ENCODE data around the gene SH2D3C. TPM values are rescaled to one million over a fixed set of nuclear protein-coding genes. Genes with fewer than 3 reads are reported as not detected.

Gene SH2D3C
- total RNA-seq, 2 experiments from 2014 or later = 10.9 to 11.8 TPM

- Histone ChIP-seq H3K4me3 (ENCODE audit: low read length) (no peak overlapping the region), H3K27me3 (ENCODE audit: control insufficient read depth in 1 of 2, insufficient read depth in 2 of 2, low read length in 2 of 2) (no peaks in the 10 kb centered on the region), H3K36me3 (ENCODE audit: insufficient read depth, low read length) (peaks cover 72% of the 10 kb centered on the region), H3K4me1 (ENCODE audit: insufficient read depth, low read length) (peaks cover 7% of the 10 kb centered on the region), H3K27ac (ENCODE audit: low read depth in 1 of 2, low read length in 2 of 2) (no peak overlapping the region), H3K9me3 (ENCODE audit: control insufficient read depth in 1 of 2, insufficient read depth in 1 of 2, low read length in 2 of 2) (no peaks in the 10 kb centered on the region)
- peaks cover 63% of the 10 kb centered on the region for H3K36me3 Mint-ChIP-seq (ENCODE audit: low read depth)
- POLR2A ChIA-PET = no interaction called here
- CTCF ChIA-PET = interaction anchor here (0.5 kb wide), 1 partner anchor 23 kb away, joined by 3 read pairs; no protein-coding TSS in a partner anchor
- no peak overlapping the region for H3K4me3 Mint-ChIP-seq
- no peaks in the 10 kb centered on the region for H3K9me3 Mint-ChIP-seq
- no peaks in the 10 kb centered on the region for H3K27me3 Mint-ChIP-seq
- no peak overlapping the region for H3K27ac Mint-ChIP-seq
- DNase-seq = no peak
- TF ChIP-seq, protein P1, sequence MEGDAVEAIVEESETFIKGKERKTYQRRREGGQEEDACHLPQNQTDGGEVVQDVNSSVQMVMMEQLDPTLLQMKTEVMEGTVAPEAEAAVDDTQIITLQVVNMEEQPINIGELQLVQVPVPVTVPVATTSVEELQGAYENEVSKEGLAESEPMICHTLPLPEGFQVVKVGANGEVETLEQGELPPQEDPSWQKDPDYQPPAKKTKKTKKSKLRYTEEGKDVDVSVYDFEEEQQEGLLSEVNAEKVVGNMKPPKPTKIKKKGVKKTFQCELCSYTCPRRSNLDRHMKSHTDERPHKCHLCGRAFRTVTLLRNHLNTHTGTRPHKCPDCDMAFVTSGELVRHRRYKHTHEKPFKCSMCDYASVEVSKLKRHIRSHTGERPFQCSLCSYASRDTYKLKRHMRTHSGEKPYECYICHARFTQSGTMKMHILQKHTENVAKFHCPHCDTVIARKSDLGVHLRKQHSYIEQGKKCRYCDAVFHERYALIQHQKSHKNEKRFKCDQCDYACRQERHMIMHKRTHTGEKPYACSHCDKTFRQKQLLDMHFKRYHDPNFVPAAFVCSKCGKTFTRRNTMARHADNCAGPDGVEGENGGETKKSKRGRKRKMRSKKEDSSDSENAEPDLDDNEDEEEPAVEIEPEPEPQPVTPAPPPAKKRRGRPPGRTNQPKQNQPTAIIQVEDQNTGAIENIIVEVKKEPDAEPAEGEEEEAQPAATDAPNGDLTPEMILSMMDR (IDR thresholded peaks at IDR 0.05) = no peak
- intact Hi-C loops (cut with DNase I, micrococcal nuclease) = loop anchor here in 1 of 2 experiments (5.0 kb wide), 1 partner anchor 43 kb away; the partner anchor contains the start of gene ENG
- ATAC-seq (ENCODE audit: poor library complexity) = no peak
- peaks cover 6% of the 10 kb centered on the region for H3K4me1 Mint-ChIP-seq (ENCODE audit: low read depth)
Observed at GRCh38 chr9:127809002-127809539, 30.6 kb upstream of the SH2D3C start.

DNA sequence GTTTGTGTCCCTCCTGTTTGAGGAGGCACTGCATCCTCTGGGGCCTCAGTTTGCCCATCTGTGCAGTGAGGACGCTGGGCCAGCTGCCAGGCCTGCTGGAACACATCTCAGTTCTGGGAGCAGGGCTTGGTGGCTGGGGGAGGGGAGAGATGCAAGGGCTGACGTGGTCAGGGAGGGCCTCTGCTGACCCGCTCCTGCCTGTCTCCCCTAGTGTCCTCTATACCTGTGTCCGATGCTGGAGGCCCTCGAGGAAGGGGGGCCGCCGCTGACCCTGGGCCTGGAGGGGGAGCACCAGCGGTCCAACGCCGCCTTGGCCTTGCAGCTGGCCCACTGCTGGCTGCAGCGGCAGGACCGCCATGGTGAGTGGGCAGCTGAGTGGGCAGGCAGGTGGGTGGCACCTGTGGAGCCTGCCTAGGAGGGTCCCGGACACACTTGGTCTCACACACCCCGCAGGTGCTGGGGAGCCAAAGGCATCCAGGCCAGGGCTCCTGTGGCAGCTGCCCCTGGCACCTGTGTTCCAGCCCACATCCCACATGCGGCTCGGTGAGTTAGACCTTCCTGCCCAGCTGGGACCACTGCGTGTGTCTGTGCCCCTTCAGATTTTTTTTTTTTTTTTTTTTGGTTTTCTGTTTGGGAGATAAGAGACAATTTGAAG is 30.0 kb upstream of the SH2D3C start:
- Mint-ChIP-seq H3K27me3 (no peaks in the 10 kb centered on the region), H3K4me1 (ENCODE audit: low read depth) (peaks cover 12% of the 10 kb centered on the region), H3K36me3 (ENCODE audit: low read depth) (peaks cover 57% of the 10 kb centered on the region), H3K4me3 (no peak overlapping the region), H3K9me3 (no peaks in the 10 kb centered on the region), H3K27ac (no peak overlapping the region)
- H3K4me3 ChIP-seq (ENCODE audit: low read length) = no peak overlapping the region
- H3K27ac ChIP-seq (ENCODE audit: low read depth in 1 of 2, low read length in 2 of 2) = no peak overlapping the region
- CTCF ChIA-PET = interaction anchor here (0.5 kb wide), 1 partner anchor 23 kb away, joined by 3 read pairs; no protein-coding TSS in a partner anchor
- TF ChIP-seq, protein P1 (IDR thresholded peaks at IDR 0.05) = no peak
- ATAC-seq (ENCODE audit: poor library complexity) (no peak), DNase-seq (no peak)
- peaks cover 67% of the 10 kb centered on the region for H3K36me3 ChIP-seq (ENCODE audit: insufficient read depth, low read length)
- no peaks in the 10 kb centered on the region for H3K9me3 ChIP-seq (ENCODE audit: control insufficient read depth in 1 of 2, insufficient read depth in 1 of 2, low read length in 2 of 2)
- intact Hi-C loops (cut with DNase I, micrococcal nuclease) = loop anchor here in 1 of 2 experiments (5.0 kb wide), 1 partner anchor 44 kb away; the partner anchor contains the start of gene ENG
- H3K4me1 ChIP-seq (ENCODE audit: insufficient read depth, low read length) = peaks cover 13% of the 10 kb centered on the region
- POLR2A ChIA-PET = no interaction called here
- H3K27me3 ChIP-seq (ENCODE audit: control insufficient read depth in 1 of 2, insufficient read depth in 2 of 2, low read length in 2 of 2) = no peaks in the 10 kb centered on the region

- CTCF ChIA-PET = no interaction called here
- ATAC-seq (ENCODE audit: poor library complexity) = no peak
- peaks cover 25% of the 10 kb centered on the region for H3K4me1 ChIP-seq (ENCODE audit: insufficient read depth, low read length)
- H3K27ac Mint-ChIP-seq = no peak overlapping the region
- TF ChIP-seq, protein P1 (IDR thresholded peaks at IDR 0.05) = no peak
- peaks cover 52% of the 10 kb centered on the region for H3K36me3 ChIP-seq (ENCODE audit: insufficient read depth, low read length)
- H3K27me3 ChIP-seq (ENCODE audit: control insufficient read depth in 1 of 2, insufficient read depth in 2 of 2, low read length in 2 of 2) = no peaks in the 10 kb centered on the region
- H3K4me3 Mint-ChIP-seq = no peak overlapping the region
- peaks cover 45% of the 10 kb centered on the region for H3K36me3 Mint-ChIP-seq (ENCODE audit: low read depth)
- H3K27ac ChIP-seq (ENCODE audit: low read depth in 1 of 2, low read length in 2 of 2) = no peak overlapping the region
- DNase-seq = no peak
- POLR2A ChIA-PET = no interaction called here
- no peaks in the 10 kb centered on the region for H3K9me3 ChIP-seq (ENCODE audit: control insufficient read depth in 1 of 2, insufficient read depth in 1 of 2, low read length in 2 of 2)
- intact Hi-C loops (cut with DNase I, micrococcal nuclease) = loop anchor here in 1 of 2 experiments (5.0 kb wide), 1 partner anchor 45 kb away; the partner anchor contains the start of gene ENG
- H3K27me3 Mint-ChIP-seq = no peaks in the 10 kb centered on the region
- H3K4me1 Mint-ChIP-seq (ENCODE audit: low read depth) = peaks cover 18% of the 10 kb centered on the region
- H3K9me3 Mint-ChIP-seq = no peaks in the 10 kb centered on the region
- H3K4me3 ChIP-seq (ENCODE audit: low read length) = no peak overlapping the region
Observed at GRCh38 chr9:127806871-127807270, 28.4 kb upstream of the SH2D3C start.

All from CD4-positive, alpha-beta T cell (primary cell).